Skin epidermis (tissue), 12 donors: ENCODE measurements around the gene KLF2.
"Not testable (repeated sequence)": the region's sequence is repeated elsewhere in the genome, so short reads cannot be mapped to it uniquely, and the experiment has no call there.

Experiments used
- H3K27ac ChIP-seq, 21 experiments: fragments of 200-600 bp; sonication (generic) in 11 of 21; one replicate each; pipeline ENCODE4 v1.5.0; 2020; ENCODE audit warnings: mild to moderate bottlenecking in 3 of 21, inconsistent platforms in 2 of 21, moderate library complexity in 2 of 21
- H3K4me3 ChIP-seq, 7 experiments: fragments of 200-600 bp; sonication (generic) in 2 of 7; one replicate each; pipeline ENCODE4 v1.5.0; 2020; ENCODE audit warnings: inconsistent platforms in 2 of 7, mild to moderate bottlenecking in 2 of 7, moderate library complexity in 1 of 7

Gene KLF2

DNA sequence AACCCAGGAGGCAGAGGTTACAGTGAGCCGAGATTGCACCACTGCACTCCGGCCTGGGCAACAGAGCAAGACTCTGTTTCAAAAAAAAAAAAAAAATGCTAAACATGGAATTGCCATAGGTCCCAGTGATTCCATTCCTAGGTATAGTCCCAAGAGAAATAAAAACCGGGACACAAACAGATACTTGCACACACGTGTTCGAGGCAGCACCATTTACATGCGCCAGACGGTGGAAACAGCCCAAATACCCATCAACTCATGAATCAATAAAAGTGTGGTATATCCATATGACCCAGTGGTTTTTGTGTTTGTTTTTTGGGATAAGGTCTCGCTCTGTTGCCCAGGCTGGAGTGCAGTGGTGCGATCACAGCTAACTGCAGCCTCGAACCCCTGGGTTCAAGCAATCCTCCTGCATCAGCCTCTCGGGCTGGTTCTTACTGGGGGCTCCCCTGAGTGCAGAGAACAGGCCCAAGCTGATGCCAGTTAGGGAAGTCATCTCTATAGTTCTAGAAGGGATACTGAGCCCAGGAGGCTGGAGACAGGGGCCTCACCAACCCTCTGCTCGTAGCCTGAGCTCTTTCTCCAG is 8.5 kb downstream of the KLF2 start:
- Histone ChIP-seq H3K4me3 (no peak overlapping the region), H3K27ac (no peak overlapping the region)

DNA sequence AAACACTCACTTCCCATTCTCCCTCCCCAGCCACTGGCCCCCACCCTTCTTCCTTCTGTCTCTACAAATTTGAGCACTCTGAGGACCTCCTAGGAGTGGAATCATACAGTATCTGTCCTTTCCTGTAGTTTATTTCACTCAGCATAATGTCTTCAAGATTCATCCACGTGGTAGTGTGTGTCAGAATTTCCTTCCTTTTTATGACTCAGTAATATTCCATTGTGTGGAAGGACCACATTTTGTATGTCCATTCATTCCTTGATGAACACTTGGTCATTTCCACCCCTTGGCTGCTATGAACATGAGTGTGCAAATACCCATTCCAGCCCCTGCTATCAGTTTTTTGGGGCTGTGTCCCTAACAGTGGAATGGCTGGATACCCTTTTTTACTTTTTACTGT is 9.8 kb downstream of the KLF2 start:
- H3K27ac ChIP-seq, result no peak overlapping the region
- H3K4me3 ChIP-seq, result no peak overlapping the region

DNA sequence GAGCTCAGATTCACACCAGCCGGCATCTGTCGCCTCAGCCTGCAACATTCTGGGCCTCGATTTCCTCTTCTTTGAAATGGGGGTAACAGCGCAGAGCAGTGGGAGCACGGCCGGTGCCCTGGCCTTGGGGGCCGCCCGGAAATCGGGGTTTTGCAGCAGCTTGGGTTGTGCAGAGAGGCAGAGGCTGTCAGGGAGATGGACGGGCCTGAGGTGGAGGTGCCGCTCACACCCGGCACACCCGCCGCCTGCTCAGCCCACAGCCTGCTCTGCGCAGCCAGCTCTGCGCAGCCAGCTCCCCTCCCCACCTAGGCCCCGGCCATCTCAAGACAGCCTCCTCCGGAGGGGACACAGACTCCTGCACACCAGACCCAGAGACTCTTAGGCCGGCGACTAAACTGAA is 10.6 kb downstream of the KLF2 start:
- no peak overlapping the region for H3K4me3 ChIP-seq
- H3K27ac ChIP-seq, result no peak overlapping the region

DNA sequence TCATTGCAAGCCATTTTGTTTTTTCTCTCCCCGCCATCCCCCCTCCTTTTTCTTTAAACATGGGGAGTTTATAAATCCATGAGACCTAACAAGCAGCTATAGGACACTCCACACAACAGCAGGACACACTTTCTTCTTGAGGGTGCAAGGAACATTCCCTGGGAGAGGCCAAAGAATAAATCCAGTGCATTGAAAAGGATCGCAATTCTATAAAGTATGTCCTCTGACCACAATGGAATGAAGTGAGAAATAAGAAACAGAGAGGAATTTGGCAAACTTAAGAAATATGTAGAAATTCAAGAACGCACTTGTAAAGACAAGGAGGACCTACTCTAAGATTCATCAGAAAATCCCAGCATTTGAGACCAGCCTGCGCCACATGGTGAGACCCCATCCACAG is 11.9 kb downstream of the KLF2 start:
- Histone ChIP-seq H3K4me3 (no peak overlapping the region), H3K27ac (no peak overlapping the region)

DNA sequence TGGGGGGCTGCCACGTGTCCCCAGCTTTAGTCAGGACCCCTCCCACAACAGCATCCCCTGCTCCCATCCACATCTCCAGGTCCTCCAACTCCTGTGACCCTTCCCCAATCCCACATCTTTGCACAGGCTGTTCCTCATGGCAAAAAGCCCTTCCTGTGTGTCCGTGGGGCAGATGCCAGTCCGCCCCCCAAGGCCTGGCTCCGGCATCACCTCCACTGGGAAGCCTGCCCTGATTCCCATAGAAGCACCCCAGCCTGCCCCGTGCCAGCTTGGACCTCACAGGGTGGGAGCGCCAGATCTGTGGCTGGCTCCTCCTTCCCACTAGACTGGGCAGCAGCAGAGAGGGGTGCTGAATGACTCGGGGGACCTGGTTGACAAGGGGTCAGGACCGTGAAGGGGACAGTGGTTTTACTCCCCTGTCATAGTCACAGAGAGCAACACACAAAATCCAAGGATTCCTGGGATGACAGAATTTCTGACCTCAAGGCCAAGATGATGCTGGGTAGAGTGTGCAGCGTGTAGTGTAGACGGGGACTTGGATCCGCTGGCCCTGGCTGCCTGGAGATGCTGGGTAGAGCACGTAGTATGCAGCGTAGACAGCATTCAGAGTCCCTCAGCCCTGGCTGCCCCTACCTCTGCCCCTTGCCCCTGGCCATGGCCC is 13.3 kb downstream of the KLF2 start:
- Histone ChIP-seq H3K27ac (peak overlapping the region in 13 of 21 experiments; percentile 6 to 71 (median 51)), H3K4me3 (no peak overlapping the region)

DNA sequence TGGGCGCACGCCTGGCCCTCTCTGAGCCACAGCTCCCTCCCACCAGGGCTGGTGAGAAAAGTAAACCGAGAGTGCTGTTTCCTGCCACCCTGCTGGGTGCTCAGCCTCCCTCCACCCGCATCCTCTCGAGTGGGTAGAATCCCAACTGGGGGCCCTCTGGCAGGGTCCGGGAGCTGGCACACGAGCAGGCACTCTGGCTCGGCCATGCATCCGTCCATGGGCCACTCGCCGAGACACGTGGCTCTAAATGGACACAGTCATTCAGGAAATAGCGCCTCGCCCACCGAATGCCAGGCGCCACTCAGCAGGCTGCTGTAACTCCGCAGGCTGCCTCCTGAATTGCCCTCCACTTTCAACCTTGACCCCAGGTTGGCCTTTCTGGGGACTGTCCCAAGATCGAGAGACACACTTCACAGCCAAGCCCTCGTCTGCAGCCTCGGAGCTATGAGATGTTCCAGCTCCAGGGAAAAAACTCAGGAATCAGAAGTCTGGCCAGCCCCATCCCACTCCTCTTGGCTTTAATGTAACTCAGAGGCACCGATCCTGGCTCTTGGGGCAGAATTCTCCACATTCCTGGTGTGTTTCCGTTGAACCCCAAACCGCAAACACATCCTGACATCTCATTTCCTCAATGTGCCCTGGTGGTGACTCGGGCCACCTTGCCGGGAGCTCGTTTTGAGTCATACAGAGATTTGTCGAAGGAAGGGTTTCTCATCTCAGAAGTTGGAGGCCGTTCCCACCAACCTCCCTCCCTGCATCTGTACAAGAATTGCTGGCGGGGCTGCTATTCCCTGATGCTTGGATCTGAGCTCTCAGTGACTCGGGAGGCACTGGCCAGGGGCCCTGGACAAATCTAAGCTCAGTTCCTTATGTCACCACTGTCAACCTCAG is 14.1 kb downstream of the KLF2 start:
- H3K27ac ChIP-seq, result peak overlapping the region in 15 of 21 experiments; percentile 1 to 71 (median 47)
- no peak overlapping the region for H3K4me3 ChIP-seq

DNA sequence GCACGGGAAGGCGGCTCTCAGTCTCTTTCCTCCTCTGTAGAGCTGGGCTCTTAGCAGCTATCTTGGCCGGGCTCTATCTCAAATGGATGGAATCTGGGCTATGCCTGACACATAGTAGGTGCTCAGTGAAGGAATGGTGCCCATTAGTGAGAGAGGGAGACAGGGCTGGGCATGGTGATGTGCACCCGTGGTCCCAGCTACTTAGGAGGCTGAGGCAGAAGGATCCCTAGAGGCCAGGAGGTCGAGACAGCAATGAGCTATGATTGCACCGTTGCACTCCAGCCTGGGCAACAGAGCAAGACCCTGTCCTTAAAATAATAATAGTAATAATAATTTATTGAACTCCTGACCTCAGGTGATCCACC is 14.7 kb downstream of the KLF2 start:
- H3K4me3 ChIP-seq, result no peak overlapping the region
- H3K27ac ChIP-seq, result peak overlapping the region in 11 of 21 experiments; percentile 1 to 71 (median 51)

DNA sequence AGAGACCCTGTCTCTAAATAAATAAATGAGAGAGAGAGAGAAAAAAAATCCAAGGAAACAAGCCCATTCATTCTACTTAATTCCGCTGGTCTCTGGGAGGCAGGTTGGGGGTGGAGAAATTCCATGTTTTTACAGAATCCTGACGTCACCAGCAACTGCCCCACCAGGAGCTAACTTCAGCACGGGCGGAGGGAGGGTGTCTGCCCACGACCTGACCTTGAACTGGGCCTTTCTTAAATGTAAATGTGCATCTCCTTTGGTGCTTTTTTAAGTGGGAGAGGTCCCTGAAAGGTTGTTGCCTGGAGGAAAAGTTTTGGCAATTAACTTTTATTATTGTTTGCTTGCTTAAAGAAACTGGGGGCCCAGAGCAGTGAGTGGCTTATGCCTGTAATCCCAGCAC is 15.5 kb downstream of the KLF2 start:
- Histone ChIP-seq H3K27ac (no peak overlapping the region), H3K4me3 (no peak overlapping the region)

DNA sequence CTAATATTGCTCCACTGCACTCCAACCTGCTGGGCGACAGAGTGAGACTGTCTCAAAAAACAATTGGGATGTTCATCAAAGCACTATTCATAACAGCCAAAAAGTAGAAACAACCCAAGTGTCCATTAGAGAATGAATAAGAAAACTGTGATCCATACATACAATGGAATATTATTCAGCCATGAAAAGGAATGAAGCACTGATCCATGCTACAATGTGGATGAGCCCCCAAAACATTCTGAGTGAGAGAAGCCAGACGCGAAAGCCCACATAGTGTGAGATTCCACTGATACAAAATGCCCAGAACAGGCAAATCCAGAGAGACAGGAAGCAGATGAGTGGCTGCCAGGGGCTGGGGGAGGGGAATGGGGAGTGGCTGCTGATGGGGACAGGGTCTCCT is 16.0 kb downstream of the KLF2 start:
- H3K27ac ChIP-seq, result peak overlapping the region in 1 of 21 experiments; percentile 83
- no peak overlapping the region for H3K4me3 ChIP-seq

DNA sequence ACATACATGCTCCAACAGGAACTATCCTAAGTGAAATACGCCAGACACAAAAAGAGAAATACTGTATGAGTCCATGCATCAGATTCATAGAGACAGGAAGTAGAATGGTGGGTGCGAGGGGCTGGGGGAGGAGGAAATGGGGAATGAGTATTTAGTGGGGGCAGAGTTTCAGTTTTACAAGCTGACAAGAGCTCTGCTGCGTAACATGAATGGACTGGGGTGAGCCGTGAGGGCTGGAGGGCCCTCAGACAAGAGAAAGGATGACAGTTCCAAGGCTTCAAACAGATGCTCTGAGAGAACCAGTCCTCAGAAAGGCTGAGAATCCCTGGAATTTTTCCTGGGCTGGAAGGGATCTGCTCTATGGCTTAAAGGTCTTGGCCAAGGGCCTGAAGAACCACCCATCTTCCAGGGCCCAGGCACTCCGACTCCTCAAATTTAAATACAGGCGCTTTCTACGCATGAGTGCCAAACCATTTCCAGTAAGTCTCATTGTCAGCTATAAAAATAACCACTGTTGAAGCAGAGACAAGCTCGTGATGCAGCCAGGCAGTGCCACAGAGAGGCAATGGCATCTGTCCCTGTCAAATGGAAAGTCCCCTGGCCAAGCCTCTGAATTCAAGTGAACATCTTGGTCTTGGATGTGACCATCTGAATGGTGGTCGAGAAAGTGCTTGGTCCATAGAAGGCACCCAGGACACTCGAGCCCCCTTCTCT is 17.5 kb downstream of the KLF2 start:
- H3K4me3 ChIP-seq, result no peak overlapping the region
- H3K27ac ChIP-seq, result peak overlapping the region in 18 of 21 experiments; percentile 4 to 83 (median 62)

DNA sequence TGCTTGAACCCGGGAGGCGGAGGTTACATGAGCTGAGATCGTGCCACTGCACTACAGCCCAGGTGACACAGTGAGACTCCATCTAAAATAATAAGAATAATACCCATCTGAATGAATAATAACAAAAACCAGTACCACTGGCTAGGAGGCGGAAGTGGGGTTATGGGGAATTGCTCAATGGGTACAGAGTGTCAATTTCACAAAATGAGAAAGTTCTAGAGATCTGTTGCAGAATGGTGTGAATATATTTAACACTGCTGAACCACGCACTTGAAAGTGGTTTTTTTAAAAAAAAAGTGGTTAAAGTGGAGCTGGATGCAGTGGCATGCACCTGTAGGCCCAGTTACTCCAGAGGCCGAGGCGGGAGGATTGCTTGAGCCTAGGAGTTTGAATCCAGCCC is 18.5 kb downstream of the KLF2 start:
- no peak overlapping the region for H3K4me3 ChIP-seq
- H3K27ac ChIP-seq, result peak overlapping the region in 11 of 21 experiments; percentile 12 to 83 (median 60)

DNA sequence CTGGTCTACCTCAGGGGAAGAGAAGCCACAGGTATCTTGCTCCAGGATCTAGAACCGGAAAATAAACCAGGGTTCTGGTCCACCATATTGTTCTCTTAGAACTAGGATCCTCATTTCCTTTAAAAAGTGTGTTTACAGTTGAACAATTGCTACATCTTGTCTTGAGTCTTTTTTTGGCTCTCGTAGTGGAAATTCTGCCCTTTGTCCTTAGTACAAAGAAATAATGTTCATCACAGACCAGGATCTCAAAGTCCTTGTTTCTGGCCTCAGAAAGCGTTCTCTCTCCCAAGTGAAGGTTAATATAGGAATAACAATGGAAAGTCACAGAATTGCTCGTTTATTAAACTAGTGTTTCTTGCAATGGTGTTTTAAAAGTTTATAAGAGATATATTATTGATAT is 20.8 kb downstream of the KLF2 start:
- Histone ChIP-seq H3K27ac (peak overlapping the region in 4 of 21 experiments; percentile 7 to 48 (median 40)), H3K4me3 (no peak overlapping the region)

DNA sequence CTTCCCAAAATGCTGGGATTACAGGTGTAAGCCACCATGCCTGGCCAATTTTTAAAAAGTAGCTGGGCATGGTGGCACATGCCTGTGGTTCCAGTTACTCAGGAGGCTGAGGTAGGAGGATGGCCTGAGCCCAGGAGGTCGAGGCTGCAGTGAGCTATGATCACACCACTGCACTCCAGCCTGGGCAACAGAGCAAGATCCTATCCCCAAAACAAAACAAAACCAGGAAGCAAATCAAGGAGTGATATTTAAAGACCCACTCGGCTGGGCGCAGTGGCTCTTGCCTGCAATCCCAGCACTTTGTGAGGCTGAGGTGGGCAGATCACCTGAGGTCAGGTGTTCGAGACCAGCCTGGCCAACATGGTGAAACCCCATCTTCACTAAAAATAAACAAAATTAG is 22.5 kb downstream of the KLF2 start:
- H3K27ac ChIP-seq, result peak overlapping the region in 3 of 21 experiments; percentile 3 to 50 (median 4)
- not testable (repeated sequence) for H3K4me3 ChIP-seq

DNA sequence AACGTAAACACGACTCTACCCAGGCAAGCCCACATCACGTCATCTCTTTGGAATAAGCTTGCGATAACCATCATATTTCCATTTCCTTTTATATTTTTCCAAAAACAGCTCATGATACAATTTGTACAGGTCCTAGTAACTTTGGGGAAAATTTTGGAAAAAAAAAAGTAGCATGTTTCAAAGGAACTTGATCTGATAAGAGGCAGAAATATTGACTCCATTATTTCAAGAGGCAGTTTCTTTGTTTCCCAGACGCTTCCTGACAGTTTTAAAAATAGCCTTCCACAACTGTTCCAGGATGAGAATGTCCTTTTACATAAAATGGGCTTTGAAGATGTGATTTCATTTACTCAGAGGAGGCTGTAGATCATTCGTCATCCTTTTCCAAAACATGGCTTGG is 23.1 kb downstream of the KLF2 start:
- no peak overlapping the region for H3K4me3 ChIP-seq
- peak overlapping the region in 1 of 21 experiments; percentile 39 for H3K27ac ChIP-seq

DNA sequence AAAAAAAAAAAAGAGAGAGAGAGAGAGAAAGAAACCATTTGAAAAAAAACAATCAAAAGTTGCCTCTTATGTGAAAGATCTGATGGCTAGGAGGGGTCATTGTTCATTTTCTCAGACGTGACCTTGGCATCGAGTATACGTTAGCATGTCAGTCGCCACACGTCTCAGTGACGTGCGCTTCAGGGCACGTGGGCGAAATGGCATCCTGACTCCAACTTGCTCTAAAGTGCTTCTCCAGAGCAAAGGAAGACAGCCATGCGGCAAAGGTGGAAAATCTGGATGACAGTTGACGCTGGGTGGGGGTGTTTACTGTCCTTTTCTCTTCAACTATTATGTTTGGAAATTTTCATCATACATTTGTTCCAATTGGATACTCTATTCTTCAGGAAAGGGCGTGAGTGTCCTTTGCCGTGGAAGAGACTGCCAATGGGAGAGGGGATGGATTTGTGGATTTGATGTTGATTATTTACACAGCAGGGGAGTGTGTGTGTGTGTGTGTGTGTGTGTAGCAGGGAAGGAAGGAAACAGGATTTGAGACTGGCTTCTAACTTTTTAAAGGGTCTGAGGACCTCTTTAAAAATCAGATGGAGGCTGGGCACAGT is 25.0 kb downstream of the KLF2 start:
- Histone ChIP-seq H3K27ac (no peak overlapping the region), H3K4me3 (no peak overlapping the region)

DNA sequence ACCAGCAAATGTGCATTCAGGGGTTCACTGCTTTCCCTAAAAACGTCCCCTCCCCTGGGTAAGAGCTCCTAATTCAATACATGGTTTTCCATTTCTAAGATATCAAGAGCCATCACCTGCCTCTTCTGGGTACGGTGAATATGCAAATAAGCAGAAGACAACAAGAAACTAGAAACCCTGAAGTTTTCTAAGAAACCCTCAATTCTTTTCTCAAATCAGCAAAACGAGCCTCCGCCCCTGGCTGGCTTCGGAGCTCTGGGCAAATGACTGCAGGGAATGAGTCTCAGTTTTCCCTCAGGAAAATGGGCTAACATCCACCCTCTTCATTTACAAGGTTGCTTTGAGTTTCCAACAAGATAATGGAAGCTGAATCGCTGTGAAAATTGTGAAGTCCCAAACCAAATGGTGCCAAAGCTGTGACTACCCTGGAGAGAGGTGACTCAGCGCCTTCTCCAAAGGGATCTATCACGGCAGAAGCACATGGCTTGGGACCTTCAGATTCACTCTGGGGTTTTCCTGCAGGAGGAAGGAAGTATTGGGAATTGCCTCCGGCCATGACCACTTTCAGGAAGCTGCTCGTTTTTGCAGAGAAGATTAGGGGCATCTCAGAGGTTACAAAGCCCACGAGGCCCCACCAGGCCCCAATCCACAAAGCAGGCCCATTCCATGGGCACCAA is 26.6 kb downstream of the KLF2 start:
- no peak overlapping the region for H3K27ac ChIP-seq

DNA sequence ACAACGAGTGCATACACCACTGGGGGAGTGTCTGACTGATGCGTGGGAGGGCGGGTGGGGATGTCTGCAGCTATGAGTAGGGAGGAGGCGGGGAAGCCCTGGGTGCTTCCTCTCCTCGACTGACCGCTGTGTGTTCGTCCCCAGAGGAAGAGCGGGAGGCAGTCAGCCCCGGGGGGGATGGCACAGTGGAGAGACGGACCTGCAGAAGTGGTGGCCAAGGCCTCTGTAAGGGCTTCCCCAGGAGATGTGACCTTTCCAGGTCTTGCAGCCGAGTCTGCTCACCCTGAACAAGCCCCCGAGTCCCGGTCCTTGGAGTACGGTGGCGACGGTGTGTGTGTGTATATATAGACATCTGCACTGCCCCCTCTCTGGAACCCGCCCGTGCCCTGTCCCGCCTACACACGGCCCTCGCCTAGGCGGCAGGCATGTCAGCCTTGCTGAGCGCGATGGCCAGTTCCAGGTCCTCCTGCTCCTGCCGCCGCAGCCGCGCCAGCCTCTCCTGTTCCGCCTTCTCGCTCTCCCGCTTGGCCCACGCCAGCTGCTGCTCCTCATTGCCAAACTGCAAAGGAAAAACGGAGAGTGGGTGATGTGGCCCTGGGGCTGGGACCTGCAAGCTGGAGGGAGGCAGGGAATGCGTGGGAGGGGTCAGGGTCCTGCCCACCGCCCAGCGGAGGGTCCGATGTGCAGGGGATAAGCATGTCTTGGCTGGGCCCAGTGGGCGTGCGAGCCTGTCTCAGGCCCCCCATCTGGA is 30.8 kb downstream of the KLF2 start:
- no peak overlapping the region for H3K4me3 ChIP-seq
- peak overlapping the region in 1 of 21 experiments; percentile 14 for H3K27ac ChIP-seq

More for the DNA sequence above, 26.6 kb downstream of the KLF2 start:
- H3K4me3 ChIP-seq, result no peak overlapping the region

DNA sequence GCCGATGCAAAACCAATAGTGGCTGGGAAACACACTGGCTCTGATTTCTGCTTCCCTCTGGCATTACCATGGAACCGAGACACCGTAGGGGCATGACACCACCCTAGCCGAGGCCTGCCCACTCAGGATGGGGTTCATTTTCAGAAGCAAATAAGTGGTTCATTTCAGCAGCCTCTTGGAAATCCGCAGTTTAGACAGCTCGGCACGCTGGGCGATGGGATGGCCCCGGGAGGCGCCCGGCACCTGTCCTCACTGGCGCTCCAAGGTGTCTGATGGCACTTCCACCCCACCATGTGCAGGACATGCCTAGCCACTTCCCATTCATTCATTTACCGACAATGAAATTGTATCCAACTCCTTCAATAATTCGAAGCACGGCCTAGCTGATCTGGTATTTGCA is 33.8 kb downstream of the KLF2 start:
- Histone ChIP-seq H3K4me3 (no peak overlapping the region), H3K27ac (no peak overlapping the region)
